ENCODE data around the gene FNBP1.

GRCh38 chr9:130022566-130023143, 20.3 kb downstream of the FNBP1 start:
- TF ChIP-seq CTCF (conservative IDR thresholded peaks at IDR 0.05; ENCODE audit: low read depth, low read length) (no peak), EZH2 (IDR thresholded peaks at IDR 0.05; ENCODE audit: low read length, unreplicated experiment) (no peak), EZH2phosphoT487 (IDR thresholded peaks at IDR 0.05; ENCODE audit: borderline replicate concordance, low read length) (no peak)
